ENCODE results near the gene LTBP3.

The LTBP3 gene

GRCh38 chr11:65553301-65554001, 4.7 kb downstream of the LTBP3 start:
- DNase-seq = peak; percentile 42

DNA sequence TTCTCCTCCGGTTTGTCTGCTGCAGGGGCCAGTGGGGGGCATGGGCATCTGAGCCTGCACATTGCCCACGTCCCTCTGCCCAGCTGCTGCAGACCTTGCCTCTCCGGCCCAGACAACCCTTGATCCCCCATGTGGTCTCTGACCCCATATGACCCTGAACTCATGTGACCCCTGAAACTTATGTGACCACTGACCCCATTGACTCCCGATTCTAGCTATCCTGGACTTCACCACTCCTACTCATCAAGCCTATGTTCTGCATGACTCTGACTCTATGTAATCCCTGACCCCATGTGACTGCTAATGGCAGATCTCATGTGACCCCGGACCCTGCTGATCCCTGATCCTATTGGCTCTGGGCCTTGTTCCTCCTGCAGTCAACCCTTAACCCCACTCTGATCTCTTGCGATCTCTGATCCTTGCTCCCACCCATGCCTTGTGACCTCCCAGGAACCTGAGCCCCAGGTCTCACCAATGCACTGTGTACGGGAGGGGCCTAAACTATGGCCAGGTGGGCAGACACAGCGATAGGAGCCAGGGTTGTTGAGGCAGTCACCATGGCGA, 5.7 kb downstream of the LTBP3 start:
- DNase-seq = no peak

GRCh38 chr11:65551572-65552387, 6.4 kb downstream of the LTBP3 start:
- DNase-seq = peak; percentile 86

- DNase-seq = no peak
Measured at GRCh38 chr11:65549096-65549495, 9.1 kb downstream of the LTBP3 start.

DNA sequence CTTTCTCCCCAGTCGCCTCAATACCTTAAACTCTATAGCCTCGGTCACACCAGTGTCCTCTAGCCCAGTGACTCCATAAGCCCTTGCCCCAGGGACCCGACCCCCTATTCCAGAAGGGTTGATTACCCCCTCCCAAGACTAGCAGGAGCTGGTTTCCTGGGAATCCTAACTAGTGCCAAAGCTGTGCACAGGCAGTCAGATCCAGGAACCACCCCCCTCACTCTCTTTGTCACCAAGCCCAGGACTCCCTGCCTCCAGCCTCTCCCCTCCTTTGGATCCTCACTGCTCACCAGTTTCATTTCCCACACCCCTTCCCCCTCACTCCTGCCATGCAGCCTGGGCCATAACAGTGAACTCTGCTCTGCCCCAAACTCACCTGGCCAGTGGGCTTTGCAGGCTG, 9.8 kb downstream of the LTBP3 start:
- DNase-seq = no peak

GRCh38 chr11:65547446-65548125, 10.6 kb downstream of the LTBP3 start:
- no peak for DNase-seq

GRCh38 chr11:65546217-65546958, 11.8 kb downstream of the LTBP3 start:
- peak; percentile 93 for DNase-seq

DNA sequence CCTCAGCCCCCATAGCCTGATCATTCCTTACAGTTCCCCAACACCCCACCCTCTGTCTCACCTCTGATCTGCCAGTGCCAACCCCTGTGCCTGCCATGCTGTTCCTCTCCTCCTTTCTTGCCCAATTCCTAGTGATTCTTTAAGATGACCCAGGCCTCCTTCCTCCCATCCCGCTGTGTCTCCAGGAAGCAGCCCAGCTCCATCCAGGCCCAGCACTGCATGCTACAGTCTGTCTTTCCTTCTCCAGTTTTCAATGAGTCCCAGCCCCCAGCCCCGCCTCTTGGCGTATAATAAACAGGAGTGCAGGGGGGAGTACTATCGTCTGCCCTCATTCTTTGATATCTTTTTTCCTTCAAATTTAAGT, 12.3 kb downstream of the LTBP3 start:
- no peak for DNase-seq

GRCh38 chr11:65542738-65543390, 15.3 kb downstream of the LTBP3 start:
- DNase-seq = no peak

- DNase-seq = no peak
Measured at GRCh38 chr11:65541093-65541982, 16.8 kb downstream of the LTBP3 start.

DNA sequence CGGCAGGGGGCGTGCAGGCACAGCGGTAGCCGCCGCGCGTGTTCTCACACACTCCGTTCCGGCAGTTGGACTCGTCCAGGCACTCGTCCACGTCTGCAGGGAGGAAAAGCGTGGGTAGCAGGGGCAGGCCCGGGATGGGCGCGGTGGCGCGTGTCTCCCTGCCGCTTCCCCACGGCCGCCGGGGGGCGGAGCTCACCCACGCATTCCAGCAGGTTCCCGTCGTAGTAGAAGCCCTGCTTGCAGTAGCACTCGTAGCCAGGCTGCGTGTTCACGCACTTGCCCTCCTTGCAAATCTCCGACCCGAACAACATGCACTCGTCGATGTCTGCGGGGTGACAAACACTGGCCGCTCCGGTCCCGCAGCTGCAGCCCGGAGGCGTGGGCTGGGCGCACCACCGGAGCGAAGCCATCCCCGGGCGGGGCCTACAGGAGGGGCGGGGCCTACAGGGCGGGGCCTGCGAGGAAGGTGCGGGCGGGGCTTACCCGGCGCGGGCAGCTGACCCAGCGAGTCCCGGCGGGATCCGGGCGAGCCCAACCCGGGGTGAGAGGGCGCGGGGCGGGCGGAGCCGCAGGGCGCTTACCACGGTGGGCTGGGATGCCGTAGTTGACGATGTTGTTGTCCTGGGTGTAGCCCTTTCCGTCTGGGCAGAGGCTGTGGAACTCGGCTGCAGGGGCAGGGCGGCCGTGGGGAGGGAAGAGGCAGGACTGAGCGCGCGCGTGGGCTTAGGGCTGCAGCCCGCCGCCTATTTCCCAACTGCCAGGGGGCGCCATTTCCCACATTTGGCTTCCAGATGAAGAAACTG, 17.7 kb downstream of the LTBP3 start:
- peak; percentile 94 for DNase-seq

GRCh38 chr11:65539744-65540289, 18.3 kb downstream of the LTBP3 start:
- peak; percentile 81 for DNase-seq

- DNase-seq = no peak
Measured at GRCh38 chr11:65538915-65539743, 19.0 kb downstream of the LTBP3 start.

DNA sequence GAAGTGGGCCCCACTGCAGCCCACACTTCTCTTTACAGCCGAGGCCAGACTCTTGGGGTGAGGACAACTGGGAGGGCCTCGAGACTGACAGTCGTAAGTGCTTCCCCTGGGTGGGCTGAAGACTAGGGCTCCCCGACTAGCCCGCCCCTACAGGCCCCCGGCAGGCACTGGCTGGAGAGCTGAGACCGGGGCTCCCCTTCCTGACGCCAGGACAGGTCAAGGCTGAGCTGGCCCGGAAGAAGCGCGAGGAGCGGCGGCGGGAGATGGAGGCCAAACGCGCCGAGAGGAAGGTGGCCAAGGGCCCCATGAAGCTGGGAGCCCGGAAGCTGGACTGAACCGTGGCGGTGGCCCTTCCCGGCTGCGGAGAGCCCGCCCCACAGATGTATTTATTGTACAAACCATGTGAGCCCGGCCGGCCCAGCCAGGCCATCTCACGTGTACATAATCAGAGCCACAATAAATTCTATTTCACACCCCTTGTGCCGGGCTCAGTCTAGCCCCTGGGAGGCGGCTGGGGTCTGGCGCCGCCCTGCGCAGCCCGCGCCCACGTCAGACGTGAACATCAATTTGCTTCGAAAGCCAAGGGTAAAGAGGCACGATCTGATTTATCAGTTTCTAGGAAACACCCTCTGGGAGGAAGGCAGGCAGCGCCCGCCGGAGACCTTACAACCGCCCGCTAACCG, 19.8 kb downstream of the LTBP3 start:
- no peak for DNase-seq

GRCh38 chr11:65537620-65538231, 20.4 kb downstream of the LTBP3 start:
- no peak for DNase-seq

DNA sequence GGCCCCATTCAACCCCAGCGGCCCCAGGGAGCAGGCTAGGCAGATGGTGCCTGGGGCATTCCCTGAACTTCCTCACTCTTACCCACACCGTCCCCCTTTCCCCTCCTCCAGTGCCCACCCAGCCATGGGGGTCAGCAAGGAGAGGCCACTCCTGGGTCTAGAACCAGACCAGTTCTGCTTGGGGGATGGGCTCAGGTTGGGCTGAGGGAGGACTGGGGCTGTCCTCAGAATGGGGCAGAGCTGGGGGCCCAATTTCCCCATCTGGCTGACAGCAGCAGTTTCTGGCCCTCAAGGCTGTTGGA, 20.9 kb downstream of the LTBP3 start:
- no peak for DNase-seq

- no peak for DNase-seq
Measured at GRCh38 chr11:65536412-65537295, 21.5 kb downstream of the LTBP3 start.

All from NCI-H69 (cell line).